Heart left ventricle (tissue), 16 donors: ENCODE data around the gene LMO2. TPM values are rescaled to one million over a fixed set of nuclear protein-coding genes. Genes with fewer than 3 reads are reported as not detected.
"Not testable (repeated sequence)": the region's sequence is repeated elsewhere in the genome, so short reads cannot be mapped to it uniquely, and the experiment has no call there.

Experiments used
- ATAC-seq, 4 donors: fragments of 200-7000 bp; cut with Tn5 transposase; one replicate each; pipeline ENCODE4 v1.9.1; 2020 to 2022; ENCODE audit warnings: moderate library complexity in 4 of 4, mild to moderate bottlenecking in 3 of 4, moderate number of reproducible peaks in 1 of 4
- DNase-seq, 5 donors: peaks; one replicate each; pipeline ENCODE4 v3.0.0-alpha.2; 2020
- H3K27ac ChIP-seq, 12 donors: fragments of 200-600 bp; sonication (generic) in 4 of 12; one replicate each; pipeline versions ENCODE4 v1.5.0 to v1.8.0; 2016 to 2022; ENCODE audit warnings: mild to moderate bottlenecking in 2 of 12
- H3K27me3 ChIP-seq, 9 donors: fragments of 200-600 bp; sonication (generic) in 2 of 9; one replicate each; pipeline versions ENCODE4 v1.5.1 to v1.8.0; 2016 to 2022; ENCODE audit warnings: mild to moderate bottlenecking in 3 of 9
- H3K36me3 ChIP-seq, 9 donors: fragments of 200-600 bp; sonication (generic) in 2 of 9; one replicate each; pipeline versions ENCODE4 v1.5.0 to v1.8.0; 2018 to 2022; ENCODE audit warnings: mild to moderate bottlenecking in 2 of 9
- H3K4me1 ChIP-seq, 12 donors: fragments of 200-600 bp; sonication (generic) in 4 of 12; one replicate each; pipeline versions ENCODE4 v1.5.0 to v1.8.0; 2016 to 2022; ENCODE audit warnings: mild to moderate bottlenecking in 3 of 12
- H3K4me3 ChIP-seq, 12 donors: fragments of 200-600 bp; sonication (generic) in 4 of 12; one replicate each; pipeline versions ENCODE4 v1.5.0 to v1.8.0; 2017 to 2022; ENCODE audit warnings: mild to moderate bottlenecking in 9 of 12, moderate library complexity in 4 of 12
- H3K9me3 ChIP-seq, 12 donors: fragments of 200-600 bp; sonication (generic) in 4 of 12; one replicate each; pipeline versions ENCODE4 v1.5.0 to v1.8.0; 2016 to 2022; ENCODE audit warnings: mild to moderate bottlenecking in 1 of 12
- CTCF ChIP-seq, 12 donors: fragments of 200-600 bp; sonication (generic) in 4 of 12; IDR thresholded peaks; one replicate each; pipeline versions ENCODE4 v1.5.0 to v1.8.0; 2018 to 2022; ENCODE audit warnings: antibody characterized with exemption in 12 of 12, mild to moderate bottlenecking in 5 of 12
- POLR2A ChIP-seq, 2 donors: fragments of 450-650 bp; IDR thresholded peaks; one replicate each; pipeline ENCODE4 v1.6.1; 2017; ENCODE audit warnings: antibody characterized with exemption in 2 of 2, mild to moderate bottlenecking in 2 of 2, moderate library complexity in 2 of 2
- WGBS, 4 donors: extraction: QIAGEN DNeasy Blood & Tissue Kit in 2 of 4; methylation state at CpG; one replicate each; pipeline versions ENCODE4 v1.1.5 to v1.1.7; 2013 to 2018; 5-methylcytosine and 5-hydroxymethylcytosine counted together
- intact Hi-C, 10 donors: fragments of 100-400 bp; cut with DNase I; formaldehyde crosslinking; loops; one replicate each; pipeline versions ENCODE4 v1.11.1 to v1.14.2; 2022
- polyA plus RNA-seq, 2 donors: library from polyadenylated mRNA; stranded (reverse); fragments of 200-250 nt; gene quantifications; one replicate each; pipeline ENCODE4 v1.2.3, GENCODE V29; 2013
- total RNA-seq, 9 donors: library from RNA; depleted of rRNA in 2 of 9; stranded (reverse); fragments of >200 nt in 2 of 9; fragmentation: NEBNext Ultra II Directional in 3 of 9; extraction: Animal tissue kit (Norgen Biotek cat#: 25700) in 3 of 9; gene quantifications; one replicate each; pipeline versions ENCODE4 v1.1.0 to v1.2.4, GENCODE V29; 2016 to 2023
- donor health status: ischemic (EF 13 %, LVEDD 7.1; RV severe dilation, severe dysfunction).
- donor health status: healthy with polysubstance abuse.
- donor health status: DM: no; HTN: yes; CAD: no.
- donor health status: DM: no; HTN: no; CAD: no.
- donor health status: ischemic (EF 25% LVEDD 6.9; RV normal size, moderate dysfunction).
- donor health status: ischemic (EF 25% LVEDD 5.7; RV mildly dilated, moderate dysfunction).
- donor health status: healthy.
- donor health status: DM: yes; HTN: yes; CAD: no.
- donor health status: ischemic (EF 35%, LVEDD 5.7; RV mildly dilated, moderate dysfunction).
- donor health status: nonischemic (EF 11% LVEDD 7.7; RV severe dilation, severe dysfunction).
- donor health status: DM: yes; HTN: yes; CAD: no.
- donor health status: PGD.
- donor health status: ischemic (EF 29% LVEDD 5.4; RV normal size, mild dysfunction).
- donor health status: nonischemic (EF 23%, LVEDD 6.1; RV moderate dilation, normal function).

Gene LMO2
- total and polyA plus RNA-seq, 11 donors, result 4.5 to 29.6 (median 8.7) TPM

DNA sequence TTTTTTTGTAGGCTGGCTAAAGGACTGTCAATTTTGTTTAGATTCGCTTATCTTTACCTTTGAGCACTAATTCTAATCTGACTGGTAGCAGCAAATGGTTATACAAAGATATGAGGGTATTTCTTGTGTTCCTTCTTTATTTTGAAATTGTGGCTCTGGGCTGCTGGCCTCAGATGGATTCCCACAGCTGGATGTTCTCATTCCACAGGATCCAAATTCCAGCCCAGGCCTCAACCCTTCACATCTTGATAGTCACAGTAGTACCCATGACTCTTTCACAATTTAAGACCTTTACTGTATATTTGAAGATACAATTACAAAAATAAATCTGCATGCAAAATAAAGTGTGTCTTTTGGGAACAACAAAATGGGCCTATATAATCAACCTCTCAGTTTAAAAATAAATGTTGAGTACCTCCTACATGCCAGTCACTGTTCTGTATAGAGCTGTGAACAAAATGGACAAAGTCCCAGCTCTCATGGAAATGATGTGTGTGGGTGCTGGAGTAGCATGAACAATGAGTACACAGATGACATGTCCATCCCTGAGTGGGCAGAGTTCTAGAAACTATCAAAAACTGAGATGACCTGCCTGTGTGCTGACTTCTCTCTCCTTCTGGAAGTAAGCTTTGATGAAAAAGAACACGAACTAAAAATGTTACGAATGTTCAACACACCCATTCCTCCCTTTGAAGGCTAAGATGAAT is 65.9 kb downstream of the LMO2 start:
- H3K4me1 ChIP-seq, result peaks cover 3 to 10% (median 7%) of the 10 kb centered on the region in 12 donors
- WGBS, 4 donors, result 87 to 92% (median 89%) methylated on average over 3 of the region's 3 CpGs
- peaks cover 0 to 76% (median 11%) of the 10 kb centered on the region in 9 donors for H3K27me3 ChIP-seq
- no peaks in the 10 kb centered on the region for H3K36me3 ChIP-seq
- DNase-seq (no peak), ATAC-seq (no peak)
- TF ChIP-seq POLR2A (IDR thresholded peaks at IDR 0.05) (no peak), CTCF (IDR thresholded peaks at IDR 0.05) (no peak)
- intact Hi-C loops, result loop anchor here in 7 of 10 donors (5.0 to 10.0 kb wide), 5 partner anchors 131 to 539 kb away; no protein-coding TSS in a partner anchor
- no peak overlapping the region for H3K27ac ChIP-seq
- H3K4me3 ChIP-seq, result no peak overlapping the region
- H3K9me3 ChIP-seq, result no peaks in the 10 kb centered on the region

DNA sequence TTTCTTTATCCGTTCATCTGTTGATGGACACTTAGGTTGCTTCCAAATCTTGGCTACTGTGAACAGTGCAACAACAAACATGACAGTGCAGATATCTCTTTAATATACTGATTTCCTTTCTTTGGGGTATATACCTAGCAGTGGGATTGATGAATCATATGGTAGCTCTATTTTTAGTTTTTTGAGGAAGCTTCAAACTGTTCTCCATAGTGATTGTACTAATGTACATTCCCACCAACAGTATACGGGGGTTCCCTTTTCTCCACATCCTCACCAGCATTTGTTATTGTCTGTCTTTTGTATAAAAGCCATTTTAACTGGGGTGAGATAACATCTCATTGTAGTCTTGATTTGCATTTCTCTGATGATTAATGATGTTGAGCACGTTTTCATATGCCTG is 68.9 kb downstream of the LMO2 start:
- WGBS, 4 donors, result 54 to 61% (median 58%) methylated on average over 3 of the region's 3 CpGs

DNA sequence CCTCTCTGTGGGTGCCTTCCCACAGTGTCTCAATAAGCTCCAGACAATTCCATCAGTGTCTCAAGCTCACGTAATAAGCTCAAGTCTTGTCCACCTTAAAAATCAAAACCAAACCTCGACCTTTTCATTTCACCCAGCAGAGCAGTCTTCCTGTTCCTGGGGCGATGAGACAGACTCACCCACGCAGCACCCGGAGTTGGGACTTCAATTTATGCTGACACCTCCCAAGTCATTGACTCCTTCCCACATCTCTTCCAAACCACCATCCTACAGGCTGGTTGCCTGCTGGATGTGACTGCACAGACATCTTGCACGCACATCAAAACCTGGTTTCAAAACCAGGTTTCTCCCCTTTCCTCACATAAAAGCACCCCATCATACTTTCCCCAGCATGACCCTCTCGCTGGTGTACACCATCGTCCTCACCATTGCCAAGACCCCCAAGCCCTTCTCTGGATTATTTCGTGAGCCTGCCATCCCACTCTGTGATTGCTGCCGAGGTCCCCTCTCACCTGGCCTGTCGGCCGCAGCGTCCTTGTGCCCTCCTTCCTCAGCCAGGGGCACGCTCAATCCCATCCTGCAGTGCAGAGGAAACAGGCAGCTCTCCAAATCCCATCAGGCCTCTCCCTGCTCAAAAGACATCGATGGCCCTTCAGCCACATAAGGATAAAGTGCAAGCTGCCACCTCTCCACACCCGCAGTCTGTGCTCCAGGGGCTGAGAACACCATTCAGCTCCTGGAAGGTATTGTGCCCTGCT is 72.4 kb downstream of the LMO2 start:
- H3K9me3 ChIP-seq, result no peaks in the 10 kb centered on the region
- no peak for TF ChIP-seq CTCF (IDR thresholded peaks at IDR 0.05)
- TF ChIP-seq POLR2A (IDR thresholded peaks at IDR 0.05), result no peak
- H3K27me3 ChIP-seq, result peaks cover 0 to 41% (median 5%) of the 10 kb centered on the region in 9 donors
- DNase-seq, result no peak
- H3K27ac ChIP-seq, result no peak overlapping the region
- no peaks in the 10 kb centered on the region for H3K36me3 ChIP-seq
- intact Hi-C loops, result loop anchor here in 3 of 10 donors (10.0 kb wide), 3 partner anchors 125 to 545 kb away; no protein-coding TSS in a partner anchor
- ATAC-seq, result no peak
- WGBS, 4 donors, result 63 to 68% (median 65%) methylated on average over 16 of the region's 16 CpGs
- H3K4me1 ChIP-seq, result no peaks in the 10 kb centered on the region
- no peak overlapping the region for H3K4me3 ChIP-seq

More for the DNA sequence above, 68.9 kb downstream of the LMO2 start:
- not testable (repeated sequence) for DNase-seq, H3K4me3 ChIP-seq, H3K36me3 ChIP-seq, H3K9me3 ChIP-seq, H3K4me1 ChIP-seq, ATAC-seq, H3K27ac ChIP-seq
- intact Hi-C loops, result loop anchor here in 3 of 10 donors (10.0 kb wide), 3 partner anchors 128 to 542 kb away; no protein-coding TSS in a partner anchor
- peaks cover 0 to 56% (median 5%) of the 10 kb centered on the region in 9 donors for H3K27me3 ChIP-seq

Other genes with a start within 250 kb of the LMO2 start
- under 1 TPM in 4 of 9 donors, not detected in 5; 0.56 to 1.00 (median 0.70) TPM for gene C11orf91, start 191.2 kb downstream of the LMO2 start, total RNA-seq
- not detected for gene C11orf91, start 191.2 kb downstream of the LMO2 start, polyA plus RNA-seq
- 1,000 to 10,000 TPM in 3 of 9 donors, 100 to 1,000 TPM in 6; 588 to 1,434 (median 930) TPM for gene CD59, start 155.7 kb downstream of the LMO2 start, total RNA-seq
- gene CD59, start 155.7 kb downstream of the LMO2 start, polyA plus RNA-seq, result 1,000 to 10,000 TPM in 1 of 2 donors, 100 to 1,000 TPM in 1; 133 to 1,175 TPM
- 10 to 100 TPM; 47.3 to 72.8 (median 52.4) TPM for gene FBXO3, start 117.6 kb downstream of the LMO2 start, total RNA-seq
- gene FBXO3, start 117.6 kb downstream of the LMO2 start, polyA plus RNA-seq, result 10 to 100 TPM; 25.7 to 35.4 TPM
- 100 to 1,000 TPM in 7 of 9 donors, 10 to 100 TPM in 2; 94.2 to 134 (median 114) TPM for gene CAPRIN1, start 159.7 kb upstream of the LMO2 start, total RNA-seq
- gene CAPRIN1, start 159.7 kb upstream of the LMO2 start, polyA plus RNA-seq, result 10 to 100 TPM; 35.4 to 55.4 TPM
- 10 to 100 TPM; 14.5 to 27.1 (median 21.2) TPM for gene NAT10, start 213.6 kb upstream of the LMO2 start, total RNA-seq
- 10 to 100 TPM; 16.3 to 21.1 TPM for gene NAT10, start 213.6 kb upstream of the LMO2 start, polyA plus RNA-seq